AG10803 (cell line): Measurements from ENCODE around the gene HAPLN1.

Source experiments
- DNase-seq: peaks from one replicate; pipeline ENCODE4 v3.0.0; 2010; ENCODE audit warnings: low read depth
- H3K4me3 ChIP-seq: 2 replicates; pipeline ENCODE4 v1.5.1; 2011; ENCODE audit warnings: mild to moderate bottlenecking, low read length, control low read depth
- TF ChIP-seq, protein P1 (sequence below): conservative IDR thresholded peaks from 2 replicates; pipeline ENCODE4 v1.5.1; 2011; ENCODE audit warnings: mild to moderate bottlenecking, low read length, control low read depth, inconsistent platforms

Gene HAPLN1

DNA sequence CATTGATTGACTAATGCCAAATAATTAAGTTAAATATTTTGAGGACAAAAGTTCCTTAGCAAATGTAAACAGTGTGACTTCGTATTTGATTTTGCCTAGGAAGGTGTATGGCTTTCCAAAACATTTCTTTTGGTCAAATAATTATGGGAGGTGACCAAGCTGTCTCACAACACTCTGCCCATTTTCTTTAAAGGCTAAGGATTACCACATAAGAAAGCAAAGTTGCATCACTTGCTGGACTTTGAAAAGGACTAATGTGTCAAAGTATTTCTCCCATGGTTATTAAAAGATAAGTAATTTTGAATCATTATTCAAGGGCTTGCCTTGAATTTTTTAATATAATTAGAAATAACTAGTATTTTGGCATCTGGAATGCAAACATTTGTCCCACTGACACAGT is 74.7 kb downstream of the HAPLN1 start:
- TF ChIP-seq, protein P1, sequence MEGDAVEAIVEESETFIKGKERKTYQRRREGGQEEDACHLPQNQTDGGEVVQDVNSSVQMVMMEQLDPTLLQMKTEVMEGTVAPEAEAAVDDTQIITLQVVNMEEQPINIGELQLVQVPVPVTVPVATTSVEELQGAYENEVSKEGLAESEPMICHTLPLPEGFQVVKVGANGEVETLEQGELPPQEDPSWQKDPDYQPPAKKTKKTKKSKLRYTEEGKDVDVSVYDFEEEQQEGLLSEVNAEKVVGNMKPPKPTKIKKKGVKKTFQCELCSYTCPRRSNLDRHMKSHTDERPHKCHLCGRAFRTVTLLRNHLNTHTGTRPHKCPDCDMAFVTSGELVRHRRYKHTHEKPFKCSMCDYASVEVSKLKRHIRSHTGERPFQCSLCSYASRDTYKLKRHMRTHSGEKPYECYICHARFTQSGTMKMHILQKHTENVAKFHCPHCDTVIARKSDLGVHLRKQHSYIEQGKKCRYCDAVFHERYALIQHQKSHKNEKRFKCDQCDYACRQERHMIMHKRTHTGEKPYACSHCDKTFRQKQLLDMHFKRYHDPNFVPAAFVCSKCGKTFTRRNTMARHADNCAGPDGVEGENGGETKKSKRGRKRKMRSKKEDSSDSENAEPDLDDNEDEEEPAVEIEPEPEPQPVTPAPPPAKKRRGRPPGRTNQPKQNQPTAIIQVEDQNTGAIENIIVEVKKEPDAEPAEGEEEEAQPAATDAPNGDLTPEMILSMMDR = no peak
- peak; percentile 51 for DNase-seq

DNA sequence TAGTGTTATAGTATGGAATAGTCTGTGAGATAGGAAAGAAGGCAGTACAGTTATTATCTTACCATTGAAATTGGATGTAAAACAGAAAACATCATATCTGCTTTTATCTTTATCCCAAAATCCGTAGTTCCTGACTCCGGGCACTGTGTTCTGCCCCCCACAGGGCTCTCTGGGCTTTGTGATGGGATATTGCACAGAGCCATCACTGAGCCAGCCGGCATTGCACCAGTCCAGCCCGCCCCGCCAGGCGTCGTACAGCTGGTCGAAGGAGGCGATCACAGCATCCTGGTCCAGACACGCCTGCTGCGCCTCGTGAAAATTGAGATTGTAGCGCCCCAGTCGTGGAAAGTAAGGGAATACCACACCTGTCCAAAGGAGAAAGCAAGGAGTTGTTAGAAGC is 76.4 kb downstream of the HAPLN1 start:
- DNase-seq = no peak
- TF ChIP-seq, protein P1 = no peak

More for the DNA sequence above, 74.7 kb downstream of the HAPLN1 start:
- H3K4me3 ChIP-seq = no peak overlapping the region

DNA sequence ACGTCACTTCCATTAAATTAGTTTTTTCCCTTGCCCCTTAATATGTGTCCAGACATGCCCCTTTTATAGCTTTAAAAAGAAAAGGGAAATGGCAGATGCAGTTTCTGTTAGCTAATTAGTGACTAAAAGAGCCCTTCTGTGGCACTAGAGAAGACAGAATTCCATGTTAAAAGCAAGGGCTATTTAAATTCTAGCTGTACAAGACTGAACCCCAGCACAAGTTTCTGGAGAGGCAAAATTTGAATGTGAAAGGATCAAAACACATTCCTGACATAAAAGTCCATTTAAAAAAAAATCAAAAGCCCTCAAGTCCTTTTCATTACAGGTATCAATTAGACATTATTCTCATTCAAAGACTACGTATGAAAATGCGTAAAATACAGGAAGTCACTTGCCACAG is 78.7 kb downstream of the HAPLN1 start:
- H3K4me3 ChIP-seq = no peak overlapping the region
- TF ChIP-seq, protein P1 = no peak
- no peak for DNase-seq

More for the DNA sequence above, 76.4 kb downstream of the HAPLN1 start:
- no peak overlapping the region for H3K4me3 ChIP-seq

DNA sequence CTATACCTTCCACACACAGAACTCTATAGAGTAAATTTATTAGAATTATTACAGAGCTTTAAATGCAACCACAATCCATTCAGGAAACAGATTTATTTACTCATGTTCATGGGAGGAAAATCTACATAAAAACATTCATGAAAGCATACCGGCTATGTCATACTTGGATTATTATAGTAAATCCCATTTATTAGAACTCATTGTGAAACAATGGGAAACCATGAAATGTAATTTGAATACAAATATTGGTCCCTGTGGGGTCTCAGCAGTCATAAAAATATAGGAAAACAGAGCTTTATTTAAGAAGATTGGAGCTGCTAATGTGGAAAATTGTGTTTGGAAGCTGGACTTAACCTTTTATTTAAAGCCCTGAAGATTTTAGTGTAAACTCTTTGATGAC is 80.7 kb downstream of the HAPLN1 start:
- TF ChIP-seq, protein P1 = no peak
- no peak overlapping the region for H3K4me3 ChIP-seq
- DNase-seq = no peak

DNA sequence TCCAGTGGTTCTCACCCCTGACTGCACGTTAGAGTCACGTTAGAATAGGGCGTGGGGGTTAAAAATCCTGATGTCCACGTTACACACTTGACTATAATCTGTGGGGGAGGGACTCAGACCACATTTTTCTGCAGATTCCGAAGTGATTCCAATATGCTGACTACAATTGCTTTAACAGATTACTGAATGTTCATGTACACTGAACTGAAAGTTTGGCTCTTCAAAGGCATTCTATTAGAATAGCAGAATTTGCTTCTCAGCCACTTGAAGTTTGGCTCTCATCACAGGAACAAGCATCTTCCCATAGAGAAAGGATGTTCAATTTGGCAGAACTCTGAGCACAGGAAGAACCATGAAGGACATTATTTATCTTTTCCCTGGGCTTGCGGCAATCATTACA is 84.5 kb downstream of the HAPLN1 start:
- TF ChIP-seq, protein P1 = no peak
- DNase-seq = peak; percentile 78
- H3K4me3 ChIP-seq = no peak overlapping the region

DNA sequence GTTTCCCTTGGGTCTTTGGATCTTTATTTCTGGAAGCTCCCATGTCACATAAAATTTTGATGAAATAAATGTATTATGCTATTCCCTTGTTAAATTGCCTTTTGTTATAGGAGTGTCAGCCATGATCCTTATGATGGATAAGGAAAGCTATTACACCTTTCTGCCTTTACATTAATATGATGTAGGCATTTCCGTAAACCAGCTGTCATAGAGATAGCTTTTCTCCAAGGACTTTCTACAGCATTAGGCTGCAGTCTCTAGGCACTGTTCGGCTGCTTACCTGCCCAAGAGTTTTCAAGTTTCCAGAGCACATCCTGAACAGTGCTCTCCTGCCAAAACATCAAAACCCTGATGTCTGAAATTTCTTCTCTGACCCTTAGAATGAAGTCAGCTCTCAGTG is 87.4 kb downstream of the HAPLN1 start:
- no peak for DNase-seq
- H3K4me3 ChIP-seq = no peak overlapping the region
- TF ChIP-seq, protein P1 = no peak

DNA sequence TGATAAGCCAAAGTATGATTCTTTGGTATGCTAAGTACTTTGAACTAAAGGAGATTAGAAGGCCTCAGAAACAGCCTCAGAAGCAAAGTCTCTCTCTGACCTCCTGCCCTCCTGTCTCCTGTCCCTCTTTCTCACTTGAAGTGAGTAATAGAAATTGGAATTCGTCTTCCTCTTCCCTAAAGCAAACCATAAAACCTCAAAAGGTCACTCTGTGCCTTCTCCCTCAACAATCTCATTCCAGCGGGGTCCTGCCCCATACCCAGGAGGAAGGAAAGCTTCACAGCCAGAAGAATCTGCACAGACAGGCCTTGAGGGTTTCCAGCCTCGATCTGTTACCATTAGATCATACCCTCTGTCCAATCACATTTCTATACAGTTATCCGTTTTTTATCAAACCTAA is 87.8 kb downstream of the HAPLN1 start:
- peak; percentile 54 for DNase-seq
- TF ChIP-seq, protein P1 = no peak
- no peak overlapping the region for H3K4me3 ChIP-seq
